Ureter (tissue), 1 donor: ENCODE data around the gene SMG6. TPM values are rescaled to one million over a fixed set of nuclear protein-coding genes. Genes with fewer than 3 reads are reported as not detected.

Source experiments
- DNase-seq: peaks from one replicate; pipeline ENCODE4 v3.0.0-alpha.2; 2020; ENCODE audit warnings: low spot score
- total RNA-seq: library from RNA; stranded (reverse); gene quantifications from one replicate; pipeline ENCODE4 v1.2.4, GENCODE V29; 2023
- donor health status: DM: yes; HTN: yes; CAD: no.

The SMG6 gene
- total RNA-seq, 1 donor from 2014 or later: 58.4 TPM

GRCh38 chr17:2076087-2076984, 227.2 kb downstream of the SMG6 start:
- no peak for DNase-seq

GRCh38 chr17:2075336-2076086, 228.1 kb downstream of the SMG6 start:
- DNase-seq: no peak

- DNase-seq: no peak
Measured at GRCh38 chr17:2074919-2075318, 228.7 kb downstream of the SMG6 start.

- DNase-seq: peak; percentile 82
Measured at GRCh38 chr17:2071455-2072281, 231.9 kb downstream of the SMG6 start.

DNA sequence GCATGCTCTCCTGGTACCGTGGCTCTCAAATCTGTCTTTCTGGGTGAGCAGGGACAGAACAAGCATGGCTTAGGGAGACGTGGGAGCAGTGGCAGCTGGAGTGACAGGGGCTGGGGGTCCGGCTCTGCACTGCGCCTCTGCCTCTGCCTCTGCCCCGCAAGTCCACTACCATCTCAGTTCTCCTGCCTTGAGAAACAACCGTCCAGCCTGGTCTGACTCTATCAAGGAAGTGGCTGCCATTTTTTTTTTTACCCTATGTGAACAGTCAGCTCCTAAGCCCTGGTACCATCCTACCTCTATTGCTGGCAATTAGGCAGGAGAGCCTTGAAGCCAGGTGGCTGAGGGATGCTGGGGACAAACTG, 232.6 kb downstream of the SMG6 start:
- DNase-seq: no peak

GRCh38 chr17:2070241-2071023, 233.2 kb downstream of the SMG6 start:
- no peak for DNase-seq

DNA sequence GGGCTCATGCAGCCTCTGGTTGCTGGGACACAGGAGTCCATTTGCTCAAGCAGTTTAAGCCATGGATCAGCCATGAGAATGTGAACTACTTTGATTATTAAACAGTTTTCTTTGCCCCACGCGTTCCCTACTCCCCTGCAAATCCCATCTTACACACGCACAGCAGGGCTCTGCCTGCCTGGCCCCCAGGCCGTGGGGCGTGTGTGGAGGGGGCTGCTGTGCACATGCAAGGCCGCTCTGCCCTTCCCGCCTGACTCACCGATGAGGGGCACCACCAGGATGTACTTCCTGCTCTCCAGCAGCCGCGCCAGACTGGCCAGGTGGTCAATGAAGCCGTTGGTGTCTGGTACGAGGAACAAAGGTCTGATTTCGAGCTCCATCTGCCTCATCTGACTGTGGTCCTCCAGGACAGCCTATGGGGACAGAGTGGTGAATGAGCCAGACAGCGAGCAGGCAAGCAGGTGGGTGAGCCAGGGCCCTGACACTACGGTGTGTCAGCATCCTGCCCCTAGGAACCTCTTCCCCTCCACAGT, 235.0 kb downstream of the SMG6 start:
- DNase-seq: no peak

- DNase-seq: no peak
Measured at GRCh38 chr17:2068031-2068518, 235.5 kb downstream of the SMG6 start.

DNA sequence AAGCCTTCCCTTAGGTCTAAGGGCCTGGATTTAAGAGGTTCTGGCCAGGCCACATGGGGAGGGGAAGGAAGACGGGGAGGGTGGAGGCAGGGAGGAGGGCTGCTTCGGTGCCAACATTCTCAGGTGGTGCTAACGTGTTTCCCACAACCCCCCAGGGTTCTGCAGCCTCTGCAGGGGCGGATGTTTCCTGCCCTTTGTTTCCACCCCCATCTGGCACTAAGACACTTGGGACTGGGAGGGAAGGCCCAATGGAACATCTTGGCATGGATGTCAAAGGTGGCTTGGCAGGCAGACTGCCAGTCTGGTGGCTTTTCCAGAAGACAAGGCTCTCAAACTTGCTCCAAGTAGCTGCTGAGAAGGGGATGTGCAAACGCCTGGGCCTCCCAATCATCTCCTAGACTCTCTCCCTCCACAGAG, 236.0 kb downstream of the SMG6 start:
- no peak for DNase-seq

DNA sequence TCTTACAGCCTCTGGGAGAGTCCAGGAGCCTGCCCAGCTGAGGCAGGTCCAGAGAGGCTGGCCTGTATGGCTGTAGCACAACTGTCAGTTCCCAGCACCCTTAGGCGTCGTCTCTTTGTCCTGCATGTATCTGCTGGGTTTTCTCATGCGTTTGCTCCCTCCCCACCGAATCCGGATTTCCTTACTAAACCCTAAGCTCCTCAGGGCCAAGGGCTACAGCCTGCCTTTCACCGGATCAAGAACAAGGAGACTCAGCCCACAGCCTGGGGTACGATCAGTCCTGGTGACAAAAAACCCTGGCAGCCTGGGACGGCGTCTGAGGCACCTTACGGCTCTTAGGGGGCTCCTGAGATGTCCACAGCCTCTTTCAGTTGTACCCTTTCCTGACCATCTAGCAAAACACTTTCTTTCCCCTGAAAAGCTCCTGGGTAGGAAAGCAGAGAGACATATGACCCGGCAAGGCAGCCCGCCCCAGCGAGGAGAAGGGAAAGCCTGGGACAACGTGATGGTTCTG, 236.5 kb downstream of the SMG6 start:
- DNase-seq: no peak

- no peak for DNase-seq
Measured at GRCh38 chr17:2065949-2066400, 237.6 kb downstream of the SMG6 start.

DNA sequence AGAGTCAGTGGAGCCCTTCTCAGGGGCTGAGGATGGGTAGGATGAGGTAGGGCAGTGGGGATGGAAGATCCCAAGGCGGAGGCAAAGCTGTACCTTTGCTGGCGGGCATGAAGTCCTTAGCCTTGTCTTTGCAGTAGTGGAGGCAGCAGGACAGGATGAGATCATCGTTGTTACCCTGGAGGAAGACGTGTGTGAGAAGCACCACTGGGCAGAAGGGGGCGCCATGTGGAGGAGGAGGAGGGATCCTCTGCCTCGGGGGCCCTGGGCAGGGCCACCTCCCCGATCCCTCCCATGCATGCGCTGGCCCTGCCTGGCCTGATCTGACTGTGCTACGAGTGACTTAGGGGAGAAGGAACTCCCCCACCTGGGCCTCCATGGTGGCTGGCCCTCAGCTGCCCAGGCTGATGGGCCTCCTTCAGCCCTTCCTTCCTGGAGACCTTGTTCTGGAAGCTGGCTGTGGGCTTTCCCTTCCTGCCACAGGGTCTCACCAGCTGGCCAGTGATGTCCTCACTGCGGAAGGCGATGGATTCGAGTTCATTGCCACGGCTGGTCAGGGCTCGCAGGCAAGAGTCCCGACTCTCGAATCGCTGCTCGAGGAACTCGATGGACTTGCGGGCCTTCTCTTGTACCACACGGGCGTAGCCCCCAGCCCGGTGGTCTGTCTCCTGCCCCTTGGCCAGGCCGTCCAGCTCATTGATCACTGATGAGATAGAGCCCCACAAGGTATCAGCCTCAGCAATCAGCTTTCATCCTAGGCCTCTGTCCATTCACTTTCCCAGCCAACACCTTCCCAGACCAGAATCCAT, 238.4 kb downstream of the SMG6 start:
- DNase-seq: no peak

- DNase-seq: no peak
Measured at GRCh38 chr17:2064520-2064971, 239.0 kb downstream of the SMG6 start.

GRCh38 chr17:2064147-2064489, 239.5 kb downstream of the SMG6 start:
- DNase-seq: no peak

- no peak for DNase-seq
Measured at GRCh38 chr17:2063261-2064146, 240.1 kb downstream of the SMG6 start.

DNA sequence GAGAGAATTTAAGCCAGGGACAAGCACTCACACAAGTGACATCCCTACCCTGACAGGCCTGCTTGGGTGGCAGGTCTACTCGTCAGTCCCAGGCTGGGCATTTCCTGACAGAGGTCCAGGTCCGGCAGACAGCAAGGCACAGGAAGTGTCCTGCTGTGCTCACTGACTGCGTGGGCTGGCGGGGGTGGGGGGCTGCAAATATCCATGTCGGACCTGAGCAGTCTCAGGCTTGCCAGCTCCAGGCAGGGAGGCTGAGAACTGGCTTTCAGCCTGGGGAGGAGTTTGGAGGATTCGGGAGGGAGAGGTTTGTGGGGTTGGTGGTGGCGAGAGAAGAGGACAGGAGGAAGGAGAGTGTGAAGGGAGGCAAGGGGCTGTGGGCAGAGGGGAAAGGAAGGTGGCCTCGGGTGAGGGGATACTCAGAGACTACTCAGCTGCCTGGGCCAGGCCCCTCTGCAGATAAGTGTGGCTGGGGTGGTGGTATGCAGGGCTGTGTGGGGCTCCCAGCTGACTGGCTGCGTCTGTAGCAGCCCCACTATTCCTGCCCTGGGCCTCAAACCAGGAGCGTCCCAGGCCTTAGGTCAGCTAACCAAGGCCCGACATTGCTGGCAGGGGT, 240.9 kb downstream of the SMG6 start:
- DNase-seq: no peak

DNA sequence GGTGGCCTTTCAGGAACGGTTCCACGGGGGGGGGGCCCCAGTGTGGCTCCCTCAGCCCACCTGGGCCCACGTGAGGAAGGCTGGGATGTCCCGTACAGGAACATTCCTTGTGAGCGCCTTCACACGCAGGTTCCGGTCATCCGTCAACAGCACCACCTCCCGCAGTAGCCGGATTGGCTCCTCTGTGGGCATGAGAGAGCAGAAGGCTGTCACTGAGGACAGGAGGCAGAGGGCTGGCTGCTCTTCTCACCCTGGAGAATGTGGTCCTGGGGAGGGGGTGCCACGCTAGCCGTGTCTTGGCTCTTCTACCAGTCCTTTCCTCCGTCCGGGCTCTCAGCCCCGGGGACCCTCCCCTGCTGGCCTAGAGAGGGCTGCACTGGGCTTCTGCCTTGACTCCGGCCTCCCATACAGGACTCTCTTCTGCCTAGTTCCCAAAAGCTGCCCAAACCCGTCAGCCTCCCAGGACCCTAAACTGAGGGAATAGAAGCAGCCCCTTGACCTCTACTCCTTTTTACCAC, 242.1 kb downstream of the SMG6 start:
- DNase-seq: no peak
